ENCODE data around the gene GABBR2.

GABBR2 gene

DNA sequence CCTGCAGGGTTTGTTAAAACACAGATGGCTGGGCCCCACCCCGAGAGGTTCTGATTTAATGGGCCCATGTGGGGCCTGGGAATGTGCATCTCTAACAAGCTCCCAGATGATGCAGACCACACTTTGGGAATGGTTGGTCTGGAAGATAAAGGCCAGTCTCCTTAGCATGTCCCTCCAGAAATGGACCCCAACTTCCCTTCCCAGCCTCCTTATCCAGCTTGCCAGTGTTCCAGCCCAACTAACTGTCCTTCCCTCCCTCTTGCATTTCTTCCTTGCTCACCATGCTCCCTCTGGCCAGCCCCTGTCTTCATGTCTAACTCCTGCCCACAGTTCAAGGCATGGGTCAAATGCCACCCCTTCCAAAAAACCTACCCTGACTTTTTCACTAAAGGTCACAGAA, 257.2 kb downstream of the GABBR2 start:
- Histone ChIP-seq H3K9me3 (ENCODE audit: control insufficient read depth, insufficient read depth, low read length) (no peaks in the 10 kb centered on the region; the same call in 1 of the 2 replicates), H3K9ac (ENCODE audit: low read depth, low read length) (no peak overlapping the region), H3K36me3 (ENCODE audit: control insufficient read depth, insufficient read depth, low read length) (no peaks in the 10 kb centered on the region), H3K4me1 (ENCODE audit: control insufficient read depth, insufficient read depth, low read length) (no peaks in the 10 kb centered on the region), H3K4me3 (ENCODE audit: low read depth, low read length) (no peak overlapping the region), H3K27ac (ENCODE audit: low read depth, low read length) (no peak overlapping the region), H3K27me3 (ENCODE audit: control insufficient read depth, insufficient read depth, low read length) (no peaks in the 10 kb centered on the region)

DNA sequence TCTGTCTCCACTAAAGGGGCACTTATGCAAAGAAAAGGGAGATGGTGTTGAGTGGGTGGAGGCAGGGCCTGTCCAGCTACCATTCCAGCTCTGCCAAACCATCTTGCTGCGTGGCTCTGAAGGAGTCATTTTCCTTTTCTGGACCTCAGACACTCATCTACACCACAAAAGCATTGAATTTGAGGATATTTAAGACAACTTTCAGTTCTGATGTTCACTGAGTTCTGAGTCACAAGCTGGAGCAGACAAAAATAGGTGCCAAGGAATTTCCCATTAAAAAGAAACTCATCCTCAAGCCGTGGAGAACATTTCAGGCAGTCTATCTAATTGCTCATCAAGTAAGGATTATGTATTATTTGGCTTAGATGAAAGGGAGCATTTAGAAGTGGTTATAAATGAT, 258.2 kb downstream of the GABBR2 start:
- H3K27me3 ChIP-seq (ENCODE audit: control insufficient read depth, insufficient read depth, low read length): no peaks in the 10 kb centered on the region
- no peaks in the 10 kb centered on the region; the same call in 1 of the 2 replicates for H3K9me3 ChIP-seq (ENCODE audit: control insufficient read depth, insufficient read depth, low read length)
- H3K4me1 ChIP-seq (ENCODE audit: control insufficient read depth, insufficient read depth, low read length): no peaks in the 10 kb centered on the region
- H3K36me3 ChIP-seq (ENCODE audit: control insufficient read depth, insufficient read depth, low read length): no peaks in the 10 kb centered on the region
- H3K9ac ChIP-seq (ENCODE audit: low read depth, low read length): no peak overlapping the region
- H3K27ac ChIP-seq (ENCODE audit: low read depth, low read length): no peak overlapping the region
- no peak overlapping the region for H3K4me3 ChIP-seq (ENCODE audit: low read depth, low read length)

DNA sequence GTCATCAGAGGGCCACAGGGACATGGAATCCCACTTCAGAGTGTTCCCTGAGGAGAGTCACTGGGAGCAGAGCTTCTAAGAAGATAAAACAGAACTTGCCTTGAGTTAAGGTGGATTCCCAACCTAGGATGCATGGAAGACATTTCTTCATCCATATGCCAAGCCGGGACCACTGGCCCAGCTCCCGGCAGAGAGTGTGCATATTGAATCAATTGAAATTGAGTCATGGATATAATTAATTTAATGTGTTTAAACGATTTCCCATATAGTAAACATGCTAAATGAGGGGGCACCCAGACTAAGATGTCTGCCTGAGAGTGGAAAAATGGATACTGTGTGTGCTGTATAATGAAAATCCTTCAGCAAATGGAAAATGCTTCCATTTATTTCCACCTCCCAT, 258.9 kb downstream of the GABBR2 start:
- Histone ChIP-seq H3K9ac (ENCODE audit: low read depth, low read length) (no peak overlapping the region), H3K4me3 (ENCODE audit: low read depth, low read length) (no peak overlapping the region), H3K9me3 (ENCODE audit: control insufficient read depth, insufficient read depth, low read length) (no peaks in the 10 kb centered on the region; the same call in 1 of the 2 replicates), H3K4me1 (ENCODE audit: control insufficient read depth, insufficient read depth, low read length) (no peaks in the 10 kb centered on the region), H3K27ac (ENCODE audit: low read depth, low read length) (no peak overlapping the region), H3K27me3 (ENCODE audit: control insufficient read depth, insufficient read depth, low read length) (no peaks in the 10 kb centered on the region), H3K36me3 (ENCODE audit: control insufficient read depth, insufficient read depth, low read length) (no peaks in the 10 kb centered on the region)

GRCh38 chr9:98445576-98445975, 263.2 kb downstream of the GABBR2 start:
- H3K27ac ChIP-seq (ENCODE audit: low read depth, low read length): no peak overlapping the region
- no peaks in the 10 kb centered on the region for H3K36me3 ChIP-seq (ENCODE audit: control insufficient read depth, insufficient read depth, low read length)
- H3K4me3 ChIP-seq (ENCODE audit: low read depth, low read length): no peak overlapping the region
- no peak overlapping the region for H3K9ac ChIP-seq (ENCODE audit: low read depth, low read length)
- H3K4me1 ChIP-seq (ENCODE audit: control insufficient read depth, insufficient read depth, low read length): peaks cover 4% of the 10 kb centered on the region; the same call in 1 of the 2 replicates
- no peaks in the 10 kb centered on the region for H3K27me3 ChIP-seq (ENCODE audit: control insufficient read depth, insufficient read depth, low read length)
- H3K9me3 ChIP-seq (ENCODE audit: control insufficient read depth, insufficient read depth, low read length): no peaks in the 10 kb centered on the region; the same call in 1 of the 2 replicates

DNA sequence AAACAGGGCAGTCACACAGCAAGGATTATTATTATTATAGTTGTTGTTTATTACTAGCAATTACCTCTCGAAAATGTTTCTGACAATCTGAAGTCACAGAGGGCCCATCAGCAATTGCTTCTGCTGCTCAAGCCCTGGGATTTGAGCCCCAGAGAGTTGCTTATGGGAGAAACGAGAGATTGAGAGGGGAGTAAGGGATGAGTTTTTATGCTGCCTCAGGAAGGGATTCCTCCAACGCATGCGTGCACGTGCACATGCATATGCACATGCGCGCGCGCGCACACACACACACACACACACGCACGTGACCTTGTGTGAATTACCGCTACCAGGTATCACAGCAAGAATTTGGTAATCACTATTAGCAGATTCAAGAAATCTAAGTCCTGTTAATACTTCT, 264.1 kb downstream of the GABBR2 start:
- peaks cover 4% of the 10 kb centered on the region; the same call in 1 of the 2 replicates for H3K4me1 ChIP-seq (ENCODE audit: control insufficient read depth, insufficient read depth, low read length)
- no peaks in the 10 kb centered on the region for H3K36me3 ChIP-seq (ENCODE audit: control insufficient read depth, insufficient read depth, low read length)
- no peak overlapping the region for H3K9ac ChIP-seq (ENCODE audit: low read depth, low read length)
- H3K27me3 ChIP-seq (ENCODE audit: control insufficient read depth, insufficient read depth, low read length): no peaks in the 10 kb centered on the region
- H3K27ac ChIP-seq (ENCODE audit: low read depth, low read length): no peak overlapping the region
- H3K4me3 ChIP-seq (ENCODE audit: low read depth, low read length): no peak overlapping the region
- no peaks in the 10 kb centered on the region for H3K9me3 ChIP-seq (ENCODE audit: control insufficient read depth, insufficient read depth, low read length)

GRCh38 chr9:98442541-98442940, 266.2 kb downstream of the GABBR2 start:
- Histone ChIP-seq H3K4me1 (ENCODE audit: control insufficient read depth, insufficient read depth, low read length) (peaks cover 4% of the 10 kb centered on the region; the same call in 1 of the 2 replicates), H3K36me3 (ENCODE audit: control insufficient read depth, insufficient read depth, low read length) (no peaks in the 10 kb centered on the region), H3K9ac (ENCODE audit: low read depth, low read length) (no peak overlapping the region), H3K27ac (ENCODE audit: low read depth, low read length) (no peak overlapping the region), H3K27me3 (ENCODE audit: control insufficient read depth, insufficient read depth, low read length) (no peaks in the 10 kb centered on the region), H3K9me3 (ENCODE audit: control insufficient read depth, insufficient read depth, low read length) (no peaks in the 10 kb centered on the region), H3K4me3 (ENCODE audit: low read depth, low read length) (no peak overlapping the region)

- no peak overlapping the region for H3K9ac ChIP-seq (ENCODE audit: low read depth, low read length)
- H3K9me3 ChIP-seq (ENCODE audit: control insufficient read depth, insufficient read depth, low read length): no peaks in the 10 kb centered on the region
- H3K27me3 ChIP-seq (ENCODE audit: control insufficient read depth, insufficient read depth, low read length): no peaks in the 10 kb centered on the region
- no peaks in the 10 kb centered on the region for H3K36me3 ChIP-seq (ENCODE audit: control insufficient read depth, insufficient read depth, low read length)
- H3K4me3 ChIP-seq (ENCODE audit: low read depth, low read length): no peak overlapping the region
- H3K27ac ChIP-seq (ENCODE audit: low read depth, low read length): no peak overlapping the region
- H3K4me1 ChIP-seq (ENCODE audit: control insufficient read depth, insufficient read depth, low read length): peaks cover 4% of the 10 kb centered on the region; the same call in 1 of the 2 replicates
Observed at GRCh38 chr9:98442114-98442513, 266.6 kb downstream of the GABBR2 start.

DNA sequence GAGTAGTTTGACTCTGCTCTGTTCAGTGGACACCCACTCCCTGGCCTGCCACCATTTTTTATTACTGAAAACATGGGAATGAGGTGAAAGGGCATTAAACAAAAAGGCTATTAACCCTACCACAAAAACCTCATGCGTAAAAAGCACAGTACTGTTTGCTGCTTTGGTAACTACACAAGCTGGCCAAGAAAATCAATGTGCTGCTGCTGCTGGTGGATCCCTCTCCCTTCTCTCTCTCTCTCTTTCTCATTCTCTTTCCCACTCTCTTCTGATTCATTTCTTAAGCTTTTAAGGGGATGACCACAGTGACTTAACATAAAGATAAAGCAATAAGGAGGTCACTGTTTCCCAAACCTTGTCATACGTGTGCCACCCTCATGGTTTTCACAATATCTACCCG, 270.1 kb downstream of the GABBR2 start:
- H3K4me3 ChIP-seq (ENCODE audit: low read depth, low read length): no peak overlapping the region
- no peaks in the 10 kb centered on the region for H3K9me3 ChIP-seq (ENCODE audit: control insufficient read depth, insufficient read depth, low read length)

GRCh38 chr9:98437458-98438034, 271.2 kb downstream of the GABBR2 start:
- H3K27ac ChIP-seq (ENCODE audit: low read depth, low read length): no peak overlapping the region
- H3K36me3 ChIP-seq (ENCODE audit: control insufficient read depth, insufficient read depth, low read length): no peaks in the 10 kb centered on the region
- H3K4me3 ChIP-seq (ENCODE audit: low read depth, low read length): no peak overlapping the region
- H3K9me3 ChIP-seq (ENCODE audit: control insufficient read depth, insufficient read depth, low read length): no peaks in the 10 kb centered on the region
- H3K9ac ChIP-seq (ENCODE audit: low read depth, low read length): no peak overlapping the region
- peaks cover 3% of the 10 kb centered on the region; the same call in 1 of the 2 replicates for H3K4me1 ChIP-seq (ENCODE audit: control insufficient read depth, insufficient read depth, low read length)
- no peaks in the 10 kb centered on the region for H3K27me3 ChIP-seq (ENCODE audit: control insufficient read depth, insufficient read depth, low read length)

More for the DNA sequence above, 270.1 kb downstream of the GABBR2 start:
- Histone ChIP-seq H3K4me1 (ENCODE audit: control insufficient read depth, insufficient read depth, low read length) (peaks cover 4% of the 10 kb centered on the region; the same call in 1 of the 2 replicates), H3K27ac (ENCODE audit: low read depth, low read length) (no peak overlapping the region), H3K36me3 (ENCODE audit: control insufficient read depth, insufficient read depth, low read length) (no peaks in the 10 kb centered on the region), H3K9ac (ENCODE audit: low read depth, low read length) (no peak overlapping the region), H3K27me3 (ENCODE audit: control insufficient read depth, insufficient read depth, low read length) (no peaks in the 10 kb centered on the region)

DNA sequence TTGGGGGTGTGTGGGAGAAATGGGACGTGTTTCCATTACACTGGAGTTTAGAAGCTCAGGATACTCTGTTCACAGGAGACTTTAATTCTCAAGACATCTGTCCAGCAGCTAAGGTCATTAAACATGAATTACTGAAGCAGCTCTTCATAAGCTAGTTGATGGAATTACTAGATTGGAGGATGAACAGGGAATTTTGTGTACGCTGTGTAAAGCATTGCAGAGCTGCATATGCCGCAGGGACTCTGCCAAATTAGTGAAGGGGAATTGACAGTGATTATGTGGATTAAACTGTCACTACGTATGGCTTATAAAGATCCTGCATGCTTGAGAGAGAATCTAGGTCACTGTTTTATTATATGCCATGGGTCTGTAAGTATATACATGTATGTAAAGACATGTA, 275.8 kb downstream of the GABBR2 start:
- H3K36me3 ChIP-seq (ENCODE audit: control insufficient read depth, insufficient read depth, low read length): no peaks in the 10 kb centered on the region
- H3K27me3 ChIP-seq (ENCODE audit: control insufficient read depth, insufficient read depth, low read length): no peaks in the 10 kb centered on the region
- H3K27ac ChIP-seq (ENCODE audit: low read depth, low read length): no peak overlapping the region
- H3K4me1 ChIP-seq (ENCODE audit: control insufficient read depth, insufficient read depth, low read length): no peaks in the 10 kb centered on the region
- no peak overlapping the region for H3K9ac ChIP-seq (ENCODE audit: low read depth, low read length)
- H3K4me3 ChIP-seq (ENCODE audit: low read depth, low read length): no peak overlapping the region
- H3K9me3 ChIP-seq (ENCODE audit: control insufficient read depth, insufficient read depth, low read length): no peaks in the 10 kb centered on the region

DNA sequence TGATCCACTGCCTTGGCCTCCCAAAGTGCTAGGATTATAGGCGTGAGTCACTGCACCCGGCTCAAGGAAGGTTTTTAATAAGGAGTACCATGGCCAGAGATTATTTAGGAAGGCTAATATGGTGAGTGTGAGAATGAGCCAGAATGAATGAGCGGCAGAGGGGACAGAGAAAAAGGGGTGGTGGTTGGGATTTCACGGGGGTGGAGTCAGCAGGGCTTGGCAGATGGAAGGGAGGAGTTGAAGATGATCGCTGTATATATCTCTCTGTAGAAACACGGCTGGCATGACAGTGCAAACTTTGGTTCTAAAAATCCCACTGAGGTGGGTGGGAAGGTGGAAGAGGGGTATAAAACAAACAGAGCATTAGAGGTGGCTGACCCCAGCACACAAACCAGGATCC, 276.6 kb downstream of the GABBR2 start:
- no peaks in the 10 kb centered on the region for H3K27me3 ChIP-seq (ENCODE audit: control insufficient read depth, insufficient read depth, low read length)
- H3K27ac ChIP-seq (ENCODE audit: low read depth, low read length): no peak overlapping the region
- H3K4me3 ChIP-seq (ENCODE audit: low read depth, low read length): no peak overlapping the region
- no peak overlapping the region for H3K9ac ChIP-seq (ENCODE audit: low read depth, low read length)
- no peaks in the 10 kb centered on the region for H3K4me1 ChIP-seq (ENCODE audit: control insufficient read depth, insufficient read depth, low read length)
- no peaks in the 10 kb centered on the region for H3K36me3 ChIP-seq (ENCODE audit: control insufficient read depth, insufficient read depth, low read length)
- H3K9me3 ChIP-seq (ENCODE audit: control insufficient read depth, insufficient read depth, low read length): no peaks in the 10 kb centered on the region

All from HUES48 (cell line).